ENCODE data around the gene HPCAL4.

HPCAL4 gene

DNA sequence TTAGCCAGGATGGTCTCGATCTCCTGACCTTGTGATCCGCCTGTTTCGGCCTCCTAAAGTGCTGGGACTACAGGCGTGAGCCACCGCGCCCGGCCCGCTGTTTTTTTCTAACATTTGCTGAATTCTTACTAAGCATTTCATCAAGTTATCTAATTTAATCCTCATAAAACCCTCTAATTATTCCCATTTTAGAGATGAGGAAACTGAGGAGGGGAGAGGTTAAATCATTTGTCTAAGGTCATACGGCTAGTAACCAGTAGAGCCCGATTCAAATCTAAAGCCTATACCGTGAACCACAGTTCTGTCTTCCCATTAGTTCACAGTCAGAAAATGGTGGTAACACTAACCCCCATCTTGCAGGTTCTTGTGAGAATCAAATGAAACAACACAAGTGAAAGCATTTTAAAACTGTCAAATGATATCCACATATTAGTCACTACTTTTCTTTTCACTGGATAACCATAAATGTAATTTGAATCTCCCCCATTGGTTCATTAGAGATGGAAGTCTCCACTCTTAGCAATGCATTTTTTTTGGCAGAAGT is 62.4 kb downstream of the HPCAL4 start:
- no peak for DNase-seq (ENCODE audit: low read depth in 1 of 2, low spot score in 1 of 2)

Data from activated CD4-positive, alpha-beta T cell treated with anti-CD3 and anti-CD28 coated beads, Interleukin-2, amount 50 U/mL, for 24 hours (primary cell).